DOHH2 (cell line): ENCODE results near the gene SLC9A1.
"Not testable (repeated sequence)": the region's sequence is repeated elsewhere in the genome, so short reads cannot be mapped to it uniquely, and the experiment has no call there.

ENCODE experiments used
- H3F3A ChIP-seq: fragments of 200-600 bp; sonication (generic), shearing (Covaris generic); 2 replicates; pipeline ENCODE4 v1.6.0; 2016; ENCODE audit warnings: antibody characterized with exemption, mild to moderate bottlenecking; ENCODE audit not compliant: control insufficient read depth, insufficient read depth
- H3K27ac ChIP-seq: fragments of 200-600 bp; sonication (generic); 2 replicates; pipeline ENCODE4 v1.5.1; 2014; ENCODE audit warnings: low read depth, mild to moderate bottlenecking, low read length, moderate library complexity
- H3K27me3 ChIP-seq: fragments of 200-600 bp; sonication (generic); 2 replicates; pipeline ENCODE4 v1.6.1; 2014; ENCODE audit warnings: mild to moderate bottlenecking, low read length, mixed read lengths; ENCODE audit not compliant: control insufficient read depth
- H3K36me3 ChIP-seq: fragments of 200-600 bp; sonication (generic); 2 replicates; pipeline ENCODE4 v1.6.1; 2014; ENCODE audit warnings: mild to moderate bottlenecking, low read length, moderate library complexity, mixed read lengths; ENCODE audit not compliant: control insufficient read depth
- H3K4me1 ChIP-seq: fragments of 200-600 bp; sonication (generic); 2 replicates; pipeline ENCODE4 v1.6.1; 2014; ENCODE audit warnings: mild to moderate bottlenecking, low read length, mixed read lengths; ENCODE audit not compliant: control insufficient read depth
- H3K4me2 ChIP-seq: fragments of 200-600 bp; sonication (generic); 2 replicates; pipeline ENCODE4 v1.6.0; 2014; ENCODE audit warnings: mild to moderate bottlenecking, low read length, moderate library complexity
- H3K4me3 ChIP-seq: fragments of 200-600 bp; sonication (generic); 2 replicates; pipeline ENCODE4 v1.5.1; 2014; ENCODE audit warnings: mild to moderate bottlenecking, low read length, mixed read lengths
- H3K79me2 ChIP-seq: fragments of 200-600 bp; sonication (generic); 2 replicates; pipeline ENCODE4 v1.6.1; 2014; ENCODE audit warnings: mild to moderate bottlenecking, low read length, mixed read lengths; ENCODE audit not compliant: control insufficient read depth
- H3K9me2 ChIP-seq: fragments of 200-600 bp; sonication (generic); replicated peaks from 2 replicates; pipeline ENCODE4 v1.6.1; 2014; ENCODE audit warnings: mild to moderate bottlenecking, low read length, mixed read lengths; ENCODE audit not compliant: control insufficient read depth
- H3K9me3 ChIP-seq: fragments of 200-600 bp; sonication (generic); 2 replicates; pipeline ENCODE4 v1.6.1; 2014; ENCODE audit warnings: antibody characterized with exemption, low read length, mixed read lengths; ENCODE audit not compliant: control insufficient read depth, insufficient read depth
- H4K20me1 ChIP-seq: fragments of 200-600 bp; sonication (generic); 2 replicates; pipeline ENCODE4 v1.6.0; 2014; ENCODE audit warnings: low read depth, mild to moderate bottlenecking, antibody characterized with exemption, low read length, moderate library complexity; ENCODE audit not compliant: control insufficient read depth, insufficient read depth
- CTCF ChIP-seq: fragments of 200-600 bp; sonication (generic); IDR thresholded peaks from one replicate; pipeline ENCODE4 v1.5.1; 2014; ENCODE audit warnings: antibody characterized with exemption, mild to moderate bottlenecking, low read depth, low read length; ENCODE audit not compliant: poor library complexity, severe bottlenecking
- EZH2phosphoT487 ChIP-seq: fragments of 200-600 bp; sonication (generic); IDR thresholded peaks from 2 replicates; pipeline ENCODE4 v1.6.1; 2017; ENCODE audit warnings: borderline replicate concordance, mild to moderate bottlenecking, antibody characterized with exemption, low read length, moderate library complexity, mixed read lengths

The SLC9A1 gene

DNA sequence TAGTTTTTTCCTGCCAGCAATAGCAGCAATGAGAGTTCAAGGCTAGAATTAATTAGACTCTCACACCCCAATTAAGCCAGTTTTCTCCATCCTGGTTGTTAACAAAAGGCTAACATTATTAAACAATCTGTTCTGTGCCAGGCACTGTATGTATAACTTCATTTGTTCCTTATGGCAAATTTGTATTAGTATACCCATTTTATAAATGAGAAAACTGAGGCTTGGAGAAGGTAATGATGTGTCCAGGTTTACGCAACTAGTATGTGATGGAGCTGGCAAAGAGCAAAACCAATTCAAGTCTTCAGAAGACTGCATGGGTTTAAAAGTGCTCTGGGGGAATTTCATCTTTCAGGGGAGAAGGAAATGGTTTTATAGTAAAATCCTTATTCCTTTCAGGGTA, 38.3 kb upstream of the SLC9A1 start:
- H3K4me3 ChIP-seq = no peak overlapping the region
- H3K27ac ChIP-seq = no peak overlapping the region
- no peak overlapping the region for H3K4me2 ChIP-seq
- H3K27me3 ChIP-seq = no peaks in the 10 kb centered on the region
- H3F3A ChIP-seq = no peaks in the 10 kb centered on the region
- no peaks in the 10 kb centered on the region for H4K20me1 ChIP-seq
- H3K36me3 ChIP-seq = no peaks in the 10 kb centered on the region
- no peaks in the 10 kb centered on the region for H3K9me2 ChIP-seq
- no peaks in the 10 kb centered on the region for H3K4me1 ChIP-seq
- TF ChIP-seq CTCF (no peak), EZH2phosphoT487 (no peak)
- no peaks in the 10 kb centered on the region for H3K9me3 ChIP-seq
- H3K79me2 ChIP-seq = no peaks in the 10 kb centered on the region

- H3K27ac ChIP-seq = no peak overlapping the region
- H3K4me2 ChIP-seq = no peak overlapping the region
- H3K9me2 ChIP-seq = no peaks in the 10 kb centered on the region
- H3F3A ChIP-seq = no peaks in the 10 kb centered on the region
- H4K20me1 ChIP-seq = no peaks in the 10 kb centered on the region
- TF ChIP-seq EZH2phosphoT487 (no peak), CTCF (no peak)
- no peaks in the 10 kb centered on the region for H3K27me3 ChIP-seq
- no peak overlapping the region for H3K4me3 ChIP-seq
- no peaks in the 10 kb centered on the region for H3K36me3 ChIP-seq
- no peaks in the 10 kb centered on the region for H3K4me1 ChIP-seq
- no peaks in the 10 kb centered on the region for H3K79me2 ChIP-seq
- no peaks in the 10 kb centered on the region for H3K9me3 ChIP-seq
Measured at GRCh38 chr1:27192039-27192529, 37.2 kb upstream of the SLC9A1 start.

DNA sequence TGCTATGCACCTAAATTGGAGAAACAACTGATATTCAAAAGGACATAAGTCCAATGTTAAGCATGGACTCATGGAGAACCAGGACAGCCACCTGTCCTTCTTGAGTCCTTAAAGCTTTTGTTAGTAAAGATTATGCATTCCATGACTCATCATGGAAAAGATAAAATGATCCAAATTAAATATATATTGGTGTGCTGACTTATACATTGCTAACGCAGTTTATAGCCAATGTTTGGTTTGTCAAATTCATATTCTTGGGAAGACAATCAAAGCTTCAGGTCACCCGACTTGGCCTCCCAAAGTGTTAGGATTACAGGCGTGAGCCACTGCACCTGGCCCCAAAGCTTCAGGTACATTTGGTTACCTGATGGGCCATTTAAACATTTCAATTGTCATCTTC, 29.7 kb upstream of the SLC9A1 start:
- H3K4me3 ChIP-seq, H3K27ac ChIP-seq, H3K27me3 ChIP-seq, H3K4me2 ChIP-seq, H3K4me1 ChIP-seq, H3F3A ChIP-seq, H3K79me2 ChIP-seq, H3K9me2 ChIP-seq, H3K9me3 ChIP-seq, H3K36me3 ChIP-seq, H4K20me1 ChIP-seq: not testable (repeated sequence)

DNA sequence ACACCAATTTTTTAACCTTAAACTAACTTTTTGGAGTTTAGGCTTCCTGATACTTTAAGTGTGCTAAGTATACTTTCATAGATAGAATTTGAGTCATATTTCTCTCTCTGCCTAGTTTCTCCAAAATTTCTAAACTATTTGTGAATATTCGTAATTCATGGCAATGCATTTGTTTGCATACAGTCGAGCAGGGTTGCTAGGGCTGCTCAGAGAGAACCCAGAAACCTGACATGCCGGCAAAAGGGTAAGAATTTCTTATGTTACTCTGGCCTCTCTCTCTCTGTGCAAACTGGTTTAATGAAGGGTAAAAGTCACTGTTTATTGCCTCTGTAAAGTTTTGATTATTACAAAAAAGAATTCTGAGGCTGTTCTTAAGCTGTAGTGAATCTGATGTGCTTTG, 25.1 kb upstream of the SLC9A1 start:
- Histone ChIP-seq H3K9me3 (peaks cover 10% of the 10 kb centered on the region; the same call in 1 of the 2 replicates), H4K20me1 (no peaks in the 10 kb centered on the region)
- TF ChIP-seq CTCF (no peak), EZH2phosphoT487 (no peak)

More for the DNA sequence above, 25.1 kb upstream of the SLC9A1 start:
- Histone ChIP-seq H3K27me3 (no peaks in the 10 kb centered on the region), H3K27ac (no peak overlapping the region), H3K4me2 (no peak overlapping the region), H3K9me2 (no peaks in the 10 kb centered on the region), H3K4me1 (no peaks in the 10 kb centered on the region), H3K4me3 (no peak overlapping the region), H3F3A (no peaks in the 10 kb centered on the region), H3K36me3 (no peaks in the 10 kb centered on the region), H3K79me2 (no peaks in the 10 kb centered on the region)
